ENCODE data around the gene CCNA1. TPM values are rescaled to one million over a fixed set of nuclear protein-coding genes. Genes with fewer than 3 reads are reported as not detected.

Gene CCNA1
- under 1 TPM in 2 of 4 donors, not detected in 2; 0.79 to 0.92 TPM for total RNA-seq
- polyA plus RNA-seq, result 1 to 10 TPM in 2 of 3 donors, not detected in 1; 1.6 to 5.8 TPM
- long read RNA-seq, donor 1, result 0 reads
- long read RNA-seq, donor 2, result 0 reads

- 1 to 3% (median 3%) methylated on average over 22 to 46 of the region's 46 CpGs for WGBS, 3 donors
- H3K27me3 ChIP-seq (ENCODE audit: insufficient read depth in 3 of 3, low read length in 2 of 3), result peaks cover 0 to 58% (median 13%) of the 10 kb centered on the region in 3 donors
- no peak within 1 kb of the TSS for H3K27ac ChIP-seq
- peak; percentile 24 to 57 for DNase-seq
- no peak for TF ChIP-seq CTCF (IDR thresholded peaks at IDR 0.05)
- intact Hi-C loops (cut with DNase I), result no loop called here
- H3K4me1 ChIP-seq, result no peaks in the 10 kb centered on the region
- ATAC-seq, result peak; percentile 27 to 57 (median 40)
- peak within 1 kb of the TSS; percentile 64 for H3K4me3 ChIP-seq
- H3K9me3 ChIP-seq, result no peaks in the 10 kb centered on the region
- no peaks in the 10 kb centered on the region for H3K36me3 ChIP-seq (ENCODE audit: insufficient read depth in 1 of 2, low read depth in 1 of 2)
These were observed at the start of gene CCNA1 for GRCh38 chr13:36432106-36432544. Gene CCNA1 (plus strand): TSS chr13:36432495. CDS start chr13:36433057, 562 bp downstream.

DNA sequence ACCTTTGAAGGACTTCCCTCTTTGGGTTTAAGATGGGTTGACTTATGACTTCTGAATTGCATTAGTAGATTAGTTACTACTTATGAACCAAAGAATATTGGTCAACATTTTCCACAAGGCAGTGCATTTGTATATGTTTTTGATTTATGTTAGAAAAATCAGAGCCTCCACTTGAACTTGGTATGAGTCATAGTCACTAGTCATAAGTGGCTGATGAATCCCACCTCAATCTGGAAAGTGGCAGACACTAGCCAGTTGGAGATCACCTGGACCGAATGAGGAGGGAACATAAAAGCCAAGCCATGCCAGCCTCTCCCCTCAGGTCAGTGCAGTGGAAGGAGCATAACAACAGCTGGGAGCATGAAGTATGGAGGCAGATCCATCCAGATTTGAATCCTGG, 46.8 kb upstream of the CCNA1 start:
- Histone ChIP-seq H3K27ac (no peak overlapping the region), H3K4me1 (no peaks in the 10 kb centered on the region), H3K27me3 (ENCODE audit: insufficient read depth in 3 of 3, low read length in 2 of 3) (no peaks in the 10 kb centered on the region), H3K4me3 (no peak overlapping the region), H3K9me3 (no peaks in the 10 kb centered on the region), H3K36me3 (ENCODE audit: insufficient read depth in 1 of 2, low read depth in 1 of 2) (no peaks in the 10 kb centered on the region)
- ATAC-seq, result no peak
- no peak for DNase-seq
- WGBS, 3 donors, result 52 to 71% (median 58%) methylated on average over 1 of the region's 1 CpG
- TF ChIP-seq CTCF (IDR thresholded peaks at IDR 0.05), result no peak
- intact Hi-C loops (cut with DNase I), result no loop called here

GRCh38 chr13:36395280-36395679, 37.0 kb upstream of the CCNA1 start:
- H3K4me3 ChIP-seq, result no peak overlapping the region
- no peaks in the 10 kb centered on the region for H3K9me3 ChIP-seq
- H3K27me3 ChIP-seq (ENCODE audit: insufficient read depth in 3 of 3, low read length in 2 of 3), result no peaks in the 10 kb centered on the region
- H3K36me3 ChIP-seq (ENCODE audit: insufficient read depth in 1 of 2, low read depth in 1 of 2), result no peaks in the 10 kb centered on the region
- intact Hi-C loops (cut with DNase I), result no loop called here
- WGBS, 3 donors, result 25 to 48% (median 37%) methylated on average over 2 of the region's 2 CpGs
- H3K4me1 ChIP-seq, result no peaks in the 10 kb centered on the region
- DNase-seq, result no peak
- ATAC-seq, result peak in 1 of 4 donors; percentile 58
- no peak overlapping the region for H3K27ac ChIP-seq
- TF ChIP-seq CTCF (IDR thresholded peaks at IDR 0.05), result peak; percentile 22

DNA sequence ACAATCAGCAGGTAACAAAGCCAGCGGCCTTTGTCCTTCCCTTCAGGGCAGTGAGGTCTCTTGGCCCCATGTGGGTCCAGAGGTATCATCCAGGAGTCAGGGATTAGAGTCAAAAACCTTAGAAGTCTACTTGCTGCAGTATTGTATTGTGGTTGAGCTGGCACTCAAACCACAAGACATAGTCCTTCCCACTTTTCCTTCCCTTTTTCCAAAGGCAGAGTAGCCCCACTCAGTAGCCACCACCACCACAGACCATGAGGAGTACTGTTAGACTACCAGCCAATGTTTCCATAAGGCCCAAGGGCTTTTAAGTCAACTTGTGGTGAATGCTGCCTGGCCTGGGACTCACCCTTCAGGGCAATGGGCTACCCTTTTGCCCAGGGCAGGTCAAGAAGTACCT, 27.1 kb upstream of the CCNA1 start:
- intact Hi-C loops (cut with DNase I), result no loop called here
- H3K36me3 ChIP-seq (ENCODE audit: insufficient read depth in 1 of 2, low read depth in 1 of 2), result no peaks in the 10 kb centered on the region
- 90 to 96% (median 93%) methylated on average over 1 of the region's 1 CpG for WGBS, 3 donors
- DNase-seq (no peak), ATAC-seq (no peak)
- H3K9me3 ChIP-seq, result no peaks in the 10 kb centered on the region
- H3K27ac ChIP-seq, result no peak overlapping the region
- no peaks in the 10 kb centered on the region for H3K4me1 ChIP-seq
- H3K27me3 ChIP-seq (ENCODE audit: insufficient read depth in 3 of 3, low read length in 2 of 3), result no peaks in the 10 kb centered on the region
- TF ChIP-seq CTCF (IDR thresholded peaks at IDR 0.05), result no peak
- no peak overlapping the region for H3K4me3 ChIP-seq

- Histone ChIP-seq H3K36me3 (ENCODE audit: insufficient read depth in 1 of 2, low read depth in 1 of 2) (no peaks in the 10 kb centered on the region), H3K27me3 (ENCODE audit: insufficient read depth in 3 of 3, low read length in 2 of 3) (peaks cover 0 to 12% (median 0%) of the 10 kb centered on the region in 3 donors), H3K9me3 (peaks cover 8% of the 10 kb centered on the region), H3K27ac (no peak overlapping the region), H3K4me1 (no peaks in the 10 kb centered on the region), H3K4me3 (no peak overlapping the region)
- no peak for TF ChIP-seq CTCF (IDR thresholded peaks at IDR 0.05)
- intact Hi-C loops (cut with DNase I), result no loop called here
- no peak for ATAC-seq
- no peak for DNase-seq
- WGBS, 3 donors, result 24 to 26% (median 25%) methylated on average over 1 of the region's 1 CpG
These were observed 19.6 kb upstream of the CCNA1 start for GRCh38 chr13:36412736-36413135.
